HG03521 (cell line): ENCODE results near the gene EDAR.

ENCODE experiments used
- ATAC-seq: cut with Tn5 transposase; IDR thresholded peaks from one replicate; pipeline ENCODE4 v1.9.1; 2021; ENCODE audit warnings: mild to moderate bottlenecking, moderate library complexity; ENCODE audit not compliant: unreplicated experiment

Gene EDAR

DNA sequence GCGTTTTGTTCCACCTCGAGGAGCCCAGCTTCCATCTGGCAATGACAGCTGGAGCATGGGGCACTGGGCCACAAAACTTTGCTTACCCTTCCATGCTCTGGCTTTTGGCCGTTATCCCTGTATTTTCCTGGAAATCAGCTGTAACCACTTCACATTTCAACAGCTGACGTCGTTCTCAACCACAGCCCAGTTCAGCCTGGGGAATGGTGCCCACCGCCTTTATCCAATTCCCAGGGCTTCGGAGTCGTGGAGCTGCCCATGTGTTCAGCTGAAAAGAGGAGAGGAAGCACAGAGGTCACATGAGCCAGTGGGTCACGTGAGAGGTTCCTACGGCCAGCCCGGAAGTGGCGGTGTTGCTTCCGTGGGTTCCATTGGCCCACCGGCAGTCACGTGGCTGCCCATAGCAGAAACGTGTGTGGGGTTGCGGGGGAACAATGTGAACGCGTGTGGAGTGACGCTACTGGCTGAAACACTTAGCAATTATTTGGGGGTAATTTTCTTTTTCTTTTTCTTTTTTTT, 16.7 kb upstream of the EDAR start:
- ATAC-seq = no peak

DNA sequence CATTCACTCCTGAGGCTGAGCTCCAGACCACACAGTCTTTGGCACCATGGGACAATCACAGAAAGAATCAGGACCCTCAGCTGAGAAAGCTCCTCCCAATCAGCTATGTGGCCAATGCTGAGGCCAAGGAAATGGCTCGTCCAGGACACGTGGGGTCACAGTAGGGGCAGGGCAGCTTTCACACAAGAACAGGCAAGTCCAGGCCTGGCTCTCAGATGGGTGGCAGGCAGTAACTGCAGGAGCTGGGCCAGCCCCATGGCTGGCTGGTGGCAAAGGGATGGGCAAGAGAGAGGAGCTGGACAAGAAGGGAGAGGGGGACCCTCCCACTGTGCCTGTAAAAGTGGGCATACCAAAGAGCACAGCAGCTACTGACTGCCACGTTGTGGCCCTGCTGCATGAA, 12.2 kb upstream of the EDAR start:
- no peak for ATAC-seq

DNA sequence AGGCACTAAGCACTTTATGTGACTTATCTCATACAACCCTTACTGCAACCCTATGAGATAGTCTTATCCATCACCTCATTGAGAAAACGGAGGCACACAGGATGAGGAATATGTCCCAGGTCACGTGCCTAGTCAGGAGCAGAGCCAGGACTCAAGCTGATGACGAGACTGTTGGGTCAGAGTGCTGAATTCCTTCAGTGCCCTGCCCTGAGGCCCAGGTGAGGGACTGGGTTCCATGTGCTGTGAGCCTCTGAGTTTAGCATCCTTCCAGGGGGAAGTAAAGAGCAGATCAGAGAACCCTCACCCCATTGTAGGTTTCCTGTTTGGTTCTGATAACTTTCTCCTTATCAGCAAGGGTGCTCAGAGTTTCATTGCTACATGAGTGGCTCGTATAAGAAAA, 11.7 kb upstream of the EDAR start:
- ATAC-seq = no peak

DNA sequence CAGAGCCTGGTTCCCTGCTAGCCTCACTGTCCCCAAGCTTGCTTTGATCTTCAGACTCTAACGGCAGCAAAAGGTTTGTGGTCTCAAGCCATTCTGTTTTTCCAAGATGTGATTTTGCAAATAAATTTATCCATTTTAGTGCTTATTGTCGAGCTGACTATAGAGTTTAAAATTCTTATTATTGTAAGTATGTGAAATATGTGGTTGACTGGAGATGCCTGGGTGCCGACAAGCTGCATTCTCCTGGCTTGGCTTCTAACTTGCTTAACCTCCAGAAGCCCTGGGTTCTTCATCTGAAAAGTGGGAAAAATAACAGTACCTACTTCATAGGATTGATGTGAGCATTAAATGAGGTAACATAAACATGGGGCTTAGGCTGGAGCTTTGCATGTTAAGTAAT, 9.9 kb upstream of the EDAR start:
- ATAC-seq = no peak

DNA sequence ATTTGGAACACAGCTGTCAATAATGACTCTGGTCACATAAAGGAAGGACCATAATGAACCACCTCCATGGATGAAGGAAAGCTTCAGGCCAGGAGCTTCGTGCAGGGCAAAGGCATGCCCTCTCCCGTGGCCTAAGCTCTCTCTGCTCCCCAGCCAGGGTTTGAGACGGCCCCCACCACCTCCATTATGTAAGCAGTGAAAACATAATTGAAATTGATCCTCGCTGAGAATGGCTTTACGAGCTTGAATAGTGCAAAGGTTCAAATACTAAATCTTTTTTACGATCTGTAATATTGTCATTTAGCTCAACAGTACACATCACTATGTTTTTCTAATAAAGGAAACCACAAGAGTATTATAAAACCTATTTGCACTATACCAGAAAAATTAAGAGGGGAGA, 5.2 kb upstream of the EDAR start:
- no peak for ATAC-seq

DNA sequence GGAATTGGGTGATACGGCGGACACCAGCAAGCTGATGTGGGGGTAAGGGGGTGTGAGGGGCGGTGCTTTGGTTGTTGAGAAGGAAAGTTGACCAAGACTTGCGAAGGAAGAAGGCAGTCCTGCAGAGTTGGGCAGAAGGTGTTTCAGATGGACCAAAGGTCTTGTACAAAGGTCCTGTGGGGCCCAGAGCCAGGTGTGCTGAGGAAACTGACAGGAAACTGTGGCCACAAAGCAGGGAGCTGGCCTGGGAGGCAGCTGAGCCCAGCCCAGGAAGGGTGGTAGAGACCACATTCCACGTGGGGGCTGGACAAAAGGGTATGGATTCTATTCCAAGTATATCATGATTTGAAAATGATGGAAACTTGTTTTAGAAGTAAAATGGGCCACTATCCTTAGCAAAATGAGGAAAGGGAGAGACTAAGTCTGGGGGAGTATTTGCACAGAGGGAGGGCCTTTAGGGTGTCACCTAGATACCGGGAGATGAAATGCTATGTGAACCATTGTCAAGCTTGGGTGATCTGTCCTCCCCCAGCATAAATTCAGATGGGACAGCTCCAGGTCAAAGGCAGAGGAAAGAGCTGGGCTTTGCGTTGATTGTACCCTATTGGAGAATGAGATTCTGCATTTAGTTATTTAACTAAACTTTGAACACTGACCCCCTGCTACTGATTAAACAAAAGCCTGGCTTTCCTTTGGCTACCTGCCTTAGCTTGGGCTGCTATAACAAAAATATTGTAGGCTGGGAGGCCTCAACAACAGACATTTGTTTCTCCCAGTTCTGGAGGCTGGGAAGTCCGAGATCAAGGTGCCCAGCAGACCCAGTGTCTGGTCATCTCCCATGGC, 4.3 kb upstream of the EDAR start:
- no peak for ATAC-seq

DNA sequence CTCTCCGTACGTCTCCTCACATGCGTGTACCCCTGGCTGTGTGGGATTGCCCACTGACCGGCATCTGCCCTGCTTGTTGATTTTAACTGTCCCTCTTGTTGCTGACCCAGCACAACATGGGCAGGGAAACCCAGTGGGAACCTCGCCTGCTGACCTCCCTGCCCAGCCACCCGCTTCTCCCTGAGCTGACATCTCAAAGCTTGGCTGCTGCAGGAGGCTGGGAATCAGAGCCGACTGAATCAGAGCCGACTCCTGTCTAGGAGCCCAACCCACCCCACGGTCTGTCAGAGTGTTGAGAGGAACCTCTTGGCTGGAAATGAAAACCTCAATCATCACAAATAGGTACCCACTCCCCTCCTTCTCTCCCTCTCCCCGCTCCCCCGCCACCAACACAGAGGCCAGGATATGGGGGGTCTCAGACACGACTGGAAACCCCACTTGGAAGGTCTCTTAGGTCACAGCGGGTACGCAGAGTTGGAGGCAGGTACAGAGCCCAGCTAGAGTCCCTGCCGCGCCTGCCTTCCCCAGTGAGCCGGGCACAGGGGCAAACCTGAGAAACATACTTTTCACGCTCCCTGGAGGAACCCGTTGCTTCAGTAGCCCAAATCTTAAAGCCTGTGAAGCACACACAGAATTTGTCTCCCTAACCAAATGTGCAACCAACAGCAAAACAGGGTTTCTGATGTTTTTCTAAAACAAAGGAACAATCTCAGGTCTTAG, 784 bp downstream of the EDAR start:
- no peak for ATAC-seq

DNA sequence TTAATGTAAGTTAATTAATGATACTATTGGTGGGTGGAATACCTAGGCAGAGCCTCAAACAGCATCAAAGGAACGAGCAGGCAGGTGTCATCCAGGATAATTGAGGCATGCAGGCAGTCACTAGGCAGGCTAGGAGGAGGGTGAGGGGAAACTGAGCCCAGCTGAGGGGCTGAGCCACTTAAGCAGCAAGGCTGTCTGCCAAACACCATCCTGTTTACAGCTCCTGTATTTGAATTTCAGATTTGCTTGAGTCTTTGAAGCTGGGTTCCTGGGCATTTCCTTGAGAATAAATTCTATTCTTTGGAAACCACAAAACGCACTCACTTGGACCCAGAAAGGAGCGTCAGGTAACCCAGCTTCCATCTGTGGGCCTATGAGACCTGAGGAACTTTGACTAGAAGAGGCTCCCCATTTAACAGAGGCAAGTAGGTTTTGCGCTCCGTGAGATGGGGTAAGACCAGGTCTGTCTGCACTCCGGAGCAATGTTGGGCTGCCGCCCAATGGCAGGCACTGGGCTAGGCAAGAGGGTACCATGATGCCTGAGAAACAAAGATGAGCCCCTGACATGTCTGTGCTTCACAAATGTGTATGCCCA, 2.0 kb downstream of the EDAR start:
- no peak for ATAC-seq

DNA sequence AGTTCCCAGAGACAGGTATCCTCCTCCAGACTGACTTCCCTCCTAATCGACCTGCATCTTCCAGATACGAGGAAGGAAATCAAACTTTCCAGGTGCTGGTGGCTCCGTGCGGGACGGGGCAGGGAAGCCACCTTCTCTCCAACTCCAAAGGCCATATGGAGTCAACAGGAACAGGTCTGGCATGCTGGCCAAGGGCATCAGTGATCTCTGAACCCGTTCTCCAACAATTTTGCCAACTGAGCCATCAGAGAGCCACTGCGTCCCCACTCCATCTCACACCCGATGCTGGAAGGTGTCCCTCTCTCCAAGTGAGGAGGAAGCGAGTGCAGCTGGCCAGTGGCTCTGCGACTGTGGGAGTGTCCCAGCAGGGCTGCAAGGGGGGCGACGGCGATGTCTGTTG, 5.4 kb downstream of the EDAR start:
- no peak for ATAC-seq

DNA sequence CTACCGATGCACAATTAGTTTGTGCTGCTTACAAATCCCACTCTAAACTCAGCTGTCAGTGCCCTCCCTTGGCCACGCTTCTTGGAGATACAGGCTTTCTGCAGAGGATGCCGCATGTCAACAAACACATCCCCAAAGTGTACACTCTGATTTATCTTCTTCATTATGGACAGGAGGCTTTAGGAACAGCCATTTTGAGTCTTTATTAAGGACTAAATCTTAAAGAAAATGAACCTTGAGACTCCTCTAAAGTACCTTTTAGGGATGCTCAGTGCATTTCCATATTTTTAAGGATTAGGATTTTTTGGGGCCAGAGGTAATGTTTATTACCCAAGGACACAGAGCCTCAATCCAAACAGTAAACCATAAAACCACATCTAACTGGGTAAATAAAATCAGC, 6.0 kb downstream of the EDAR start:
- no peak for ATAC-seq

DNA sequence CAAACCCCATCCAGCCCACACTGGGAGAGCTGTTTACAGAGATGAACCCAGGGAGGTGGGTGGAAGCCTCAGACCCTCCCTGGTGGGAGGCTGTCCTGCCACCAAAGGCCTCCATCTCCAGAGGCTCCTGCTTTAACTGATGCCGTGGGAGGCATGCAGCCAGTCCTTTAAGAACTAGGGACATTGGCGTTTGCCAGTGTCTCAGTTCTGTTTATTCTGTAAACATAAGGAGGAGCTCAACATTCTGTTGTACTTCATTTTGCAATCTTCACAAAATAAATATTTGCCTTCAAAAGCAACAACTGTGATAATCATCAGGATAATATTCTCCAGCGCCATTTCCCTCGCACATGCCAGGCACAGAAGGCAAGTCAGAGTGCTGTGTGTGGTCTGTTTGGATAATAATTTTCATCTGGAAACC, 6.8 kb downstream of the EDAR start:
- no peak for ATAC-seq

DNA sequence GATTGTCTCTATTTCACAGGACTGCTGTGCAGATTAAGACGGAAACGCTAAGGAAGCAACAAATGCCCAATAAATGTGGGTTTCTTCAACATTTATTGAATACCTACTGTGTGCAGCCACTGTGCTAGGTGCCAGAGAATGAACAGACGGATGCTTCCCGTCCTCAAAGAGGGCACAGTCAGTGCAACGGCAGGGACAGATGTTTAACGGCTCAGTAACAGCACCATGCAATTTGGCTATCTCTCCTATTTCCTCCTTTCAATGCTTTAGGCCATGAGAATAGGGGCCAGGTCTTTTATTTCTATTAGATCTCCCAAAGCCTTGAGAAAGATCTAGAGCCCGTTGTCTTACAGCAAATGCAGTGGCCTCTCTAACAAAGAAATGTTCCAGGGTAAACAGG, 7.2 kb downstream of the EDAR start:
- no peak for ATAC-seq

DNA sequence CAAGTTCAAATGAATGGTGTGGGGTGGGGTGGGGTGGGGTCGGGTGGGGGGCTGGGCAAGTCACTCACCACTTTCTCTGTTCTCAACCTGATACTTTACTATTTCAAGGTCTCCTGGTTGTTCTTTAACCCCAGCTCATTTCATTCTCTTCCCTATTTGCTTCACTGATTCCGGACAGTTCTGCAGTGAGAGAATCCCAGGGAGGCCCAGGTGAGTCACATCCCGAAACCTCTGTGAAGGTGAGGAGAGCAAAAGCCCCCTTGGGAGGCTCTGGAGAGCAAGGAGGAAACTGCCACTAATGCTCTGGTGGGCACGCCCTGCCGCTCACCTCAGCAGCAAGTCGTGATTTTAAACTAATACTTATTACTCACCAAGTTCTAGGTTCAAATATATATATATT, 8.9 kb downstream of the EDAR start:
- ATAC-seq = no peak

DNA sequence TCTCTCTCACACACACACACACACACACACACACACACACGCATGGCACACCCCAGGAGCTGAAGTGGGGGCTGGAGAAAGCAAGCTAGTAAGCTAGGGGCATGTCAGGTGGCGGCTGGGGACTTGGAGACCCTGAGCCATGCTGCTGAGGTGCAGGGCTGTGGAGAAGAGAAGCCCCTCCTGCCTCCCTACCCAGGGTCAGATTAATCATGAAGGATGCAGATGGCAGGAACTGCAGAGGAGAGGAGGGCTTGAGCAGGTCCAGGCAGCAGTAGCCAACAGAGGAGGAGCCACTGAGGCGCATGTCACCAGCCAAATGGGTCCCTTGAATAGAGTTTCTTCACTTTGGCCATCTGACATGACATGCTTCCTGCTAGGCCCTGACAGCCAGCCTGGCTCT, 9.6 kb downstream of the EDAR start:
- ATAC-seq = no peak

DNA sequence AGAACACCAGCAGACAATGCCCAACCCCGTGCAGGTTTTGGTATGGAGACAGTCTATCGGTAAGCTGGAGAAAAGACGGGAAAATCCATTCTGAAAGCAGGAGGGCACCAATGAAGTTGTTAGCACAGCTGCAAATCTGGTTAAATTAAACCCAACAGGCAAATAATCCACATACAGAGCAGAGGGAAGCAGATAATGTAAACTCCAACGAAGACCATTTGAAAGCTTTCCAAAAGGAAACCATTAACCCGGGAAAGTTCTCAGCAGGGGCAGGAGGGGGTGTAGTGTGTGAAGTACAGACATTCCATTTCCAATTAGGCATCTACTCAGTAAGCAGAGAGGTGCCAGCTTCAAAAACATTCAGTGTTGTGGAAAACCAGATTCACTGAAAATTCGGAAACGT, 10.3 kb downstream of the EDAR start:
- ATAC-seq = no peak

DNA sequence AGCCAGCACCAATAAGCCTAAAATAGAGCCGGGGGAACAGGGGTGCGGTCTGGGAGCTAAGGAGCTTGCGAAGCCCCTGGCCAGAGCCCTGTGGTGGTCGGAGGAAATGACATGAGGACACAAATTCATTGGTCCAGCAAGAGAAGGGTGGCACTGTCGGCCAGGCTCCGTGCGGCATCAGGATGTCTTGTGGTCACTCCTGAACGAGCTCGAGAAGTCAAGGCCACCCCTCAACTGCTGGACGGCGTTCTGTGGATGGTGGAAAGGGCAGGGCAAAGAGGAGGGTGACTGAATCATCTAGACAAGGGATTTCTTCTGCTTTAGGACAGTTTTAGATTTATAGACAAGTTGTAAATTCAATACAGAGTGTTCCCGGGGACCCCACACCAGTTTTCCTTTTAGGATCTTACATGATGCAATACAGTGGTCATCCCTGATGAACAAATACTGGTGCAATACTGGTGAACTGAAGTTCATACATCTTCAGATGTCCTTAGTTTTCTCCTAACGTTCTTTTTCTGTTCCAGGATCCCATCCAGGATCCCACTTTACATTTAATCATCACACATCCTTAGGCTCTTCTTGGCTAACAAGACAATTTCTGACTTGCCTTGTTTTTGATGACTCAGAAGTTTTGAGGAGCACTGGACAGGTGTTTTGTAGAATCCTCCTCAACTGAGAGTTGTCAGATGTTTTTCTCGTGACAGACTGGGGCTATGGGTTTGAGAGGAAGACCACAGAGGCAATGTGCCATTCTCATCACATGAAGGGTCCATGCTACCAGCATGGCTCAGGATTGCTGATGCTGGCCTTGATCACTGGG, 13.2 kb downstream of the EDAR start:
- ATAC-seq = no peak

DNA sequence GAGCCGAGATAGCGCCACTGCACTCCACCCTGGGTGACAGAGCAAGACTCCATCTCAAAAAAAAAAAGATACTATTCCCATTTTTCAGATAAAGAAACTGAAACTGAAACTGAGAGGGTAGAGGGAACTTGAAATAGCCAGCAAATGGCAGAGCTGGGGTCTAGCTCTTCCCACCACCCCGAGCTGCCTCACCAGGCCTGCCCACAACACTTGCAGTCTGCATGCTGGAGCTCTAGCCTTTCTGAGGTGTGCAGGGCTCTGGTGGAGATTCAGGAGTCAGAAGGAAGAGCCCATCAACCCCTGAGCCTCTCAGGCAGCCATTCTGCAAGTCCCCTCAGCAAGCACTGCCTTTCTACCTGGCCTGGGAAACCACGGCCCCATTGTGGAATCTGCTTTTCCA, 14.3 kb downstream of the EDAR start:
- ATAC-seq = no peak

DNA sequence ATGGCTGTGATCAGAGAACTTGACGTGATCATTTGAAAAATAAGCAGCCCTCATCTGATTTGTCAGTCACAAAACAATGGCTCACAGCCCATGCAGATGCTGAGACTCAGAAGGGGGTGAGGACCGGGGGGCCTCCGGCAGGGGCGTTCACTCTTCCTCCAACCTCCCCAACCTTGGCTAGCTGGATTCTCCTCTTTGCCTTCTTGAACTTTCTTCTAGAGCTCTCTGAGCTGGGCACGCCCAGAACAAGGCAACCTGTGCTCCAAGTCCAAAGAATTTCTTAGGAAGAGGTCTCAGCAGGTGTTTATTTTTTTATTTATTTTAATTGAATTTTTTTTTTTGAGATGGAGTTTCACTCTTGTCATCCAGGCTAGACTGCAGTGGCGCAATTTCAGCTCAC, 16.4 kb downstream of the EDAR start:
- no peak for ATAC-seq

DNA sequence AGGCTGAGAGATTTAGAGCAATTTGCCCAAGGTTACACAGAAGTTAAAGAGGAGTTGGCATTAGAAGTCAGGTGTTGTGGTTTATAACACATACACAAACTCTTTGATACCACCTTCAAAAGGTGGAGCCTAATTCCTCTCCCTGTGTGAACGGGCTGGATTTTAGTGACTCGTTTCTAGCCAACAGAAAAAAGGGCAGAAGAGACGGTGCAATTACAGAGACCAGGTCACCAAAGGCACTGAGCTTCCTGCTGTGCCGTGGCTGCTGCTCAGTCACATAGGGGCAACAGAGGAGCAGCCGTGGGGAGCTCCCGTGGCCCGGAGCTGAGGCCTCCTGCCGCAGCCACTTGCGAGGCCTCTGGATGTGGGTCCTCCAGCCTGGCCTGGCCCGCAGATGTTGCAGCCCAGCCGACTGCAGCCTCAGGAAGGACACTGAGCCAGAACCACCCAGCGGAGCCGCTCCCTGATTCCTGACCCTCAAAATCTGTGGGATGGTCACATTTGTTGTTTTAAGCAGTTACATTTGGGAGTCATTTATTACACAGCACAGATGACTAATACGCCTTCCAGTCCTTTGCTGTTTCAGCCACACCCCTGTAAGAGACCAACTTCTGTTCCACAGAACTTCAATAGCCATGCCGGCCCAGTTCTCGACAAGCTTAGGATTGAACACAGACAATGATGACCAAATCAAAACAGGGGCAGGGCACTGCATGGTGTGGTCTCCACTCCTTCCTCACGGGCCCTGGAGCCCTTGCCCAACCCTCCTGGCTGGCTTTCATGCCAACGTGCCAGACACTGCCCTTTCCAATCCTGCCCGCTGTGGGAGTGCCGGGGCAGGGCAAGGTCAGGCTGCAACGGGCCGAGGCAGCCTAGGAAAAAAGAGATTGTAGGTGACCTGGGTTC, 17.1 kb downstream of the EDAR start:
- no peak for ATAC-seq

DNA sequence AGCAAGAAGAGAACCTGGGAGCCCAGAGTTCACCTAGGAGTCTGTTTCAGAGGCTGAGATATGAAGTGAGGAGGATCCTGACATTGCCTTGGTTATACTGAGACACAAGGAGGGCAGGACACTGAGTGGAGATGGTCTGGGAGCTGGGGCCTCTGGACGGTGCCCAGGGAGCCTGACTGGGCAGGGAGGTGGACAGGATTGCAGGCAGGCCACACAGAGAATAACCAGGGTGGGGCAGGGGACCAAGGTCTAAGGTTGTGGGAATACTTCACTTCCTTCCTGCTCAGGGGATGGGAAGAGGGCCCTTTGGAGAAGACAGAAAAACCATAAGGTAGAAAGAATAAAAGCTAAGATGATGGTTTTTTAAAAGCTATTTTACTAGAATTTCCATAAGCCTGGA, 18.7 kb downstream of the EDAR start:
- ATAC-seq = no peak
